ENCODE measurements around the gene HABP2.

Gene HABP2

DNA sequence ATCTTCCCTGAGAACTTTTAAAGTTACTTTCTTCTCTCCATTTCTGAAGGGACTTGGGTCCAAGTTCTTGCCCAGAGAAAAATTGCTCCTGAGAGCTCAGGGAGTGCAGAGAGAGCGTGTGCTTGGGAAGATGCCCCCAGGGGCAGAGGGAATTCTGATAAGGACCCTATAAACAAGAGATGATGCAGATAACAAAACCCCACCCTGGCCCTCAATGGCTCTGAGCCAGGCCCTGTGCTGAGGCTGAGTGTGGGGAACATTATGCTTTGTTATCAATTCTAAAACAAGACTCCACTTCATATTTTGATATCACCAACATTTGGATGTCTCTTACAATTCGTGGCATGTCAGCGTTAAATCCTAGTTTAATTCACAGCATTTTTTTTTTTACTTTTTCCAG lies 34.4 kb upstream of the HABP2 start:
- H3K9ac ChIP-seq (ENCODE audit: low read length in 5 of 5): no peak overlapping the region
- no peak overlapping the region for H3K4me3 ChIP-seq (ENCODE audit: low read depth in 1 of 5, low read length in 5 of 5)
- no peaks in the 10 kb centered on the region for H3K9me3 ChIP-seq (ENCODE audit: control insufficient read depth in 5 of 5, low read length in 5 of 5)
- H3K27ac ChIP-seq (ENCODE audit: low read depth, low read length): no peak overlapping the region
- peaks cover 0 to 13% (median 10%) of the 10 kb centered on the region in 5 donors for H3K4me1 ChIP-seq (ENCODE audit: control insufficient read depth in 5 of 5, insufficient read depth in 5 of 5, low read length in 5 of 5)
- H3K36me3 ChIP-seq (ENCODE audit: control insufficient read depth in 5 of 5, insufficient read depth in 5 of 5, low read length in 5 of 5): no peaks in the 10 kb centered on the region
- H3K27me3 ChIP-seq (ENCODE audit: control insufficient read depth in 5 of 5, insufficient read depth in 4 of 5, low read length in 5 of 5): no peaks in the 10 kb centered on the region

- no peak overlapping the region for H3K27ac ChIP-seq (ENCODE audit: low read depth, low read length)
- no peaks in the 10 kb centered on the region for H3K27me3 ChIP-seq (ENCODE audit: control insufficient read depth in 5 of 5, insufficient read depth in 4 of 5, low read length in 5 of 5)
- H3K9me3 ChIP-seq (ENCODE audit: control insufficient read depth in 5 of 5, low read length in 5 of 5): no peaks in the 10 kb centered on the region
- no peak overlapping the region for H3K4me3 ChIP-seq (ENCODE audit: low read depth in 1 of 5, low read length in 5 of 5)
- H3K4me1 ChIP-seq (ENCODE audit: control insufficient read depth in 5 of 5, insufficient read depth in 5 of 5, low read length in 5 of 5): peaks cover 0 to 15% (median 11%) of the 10 kb centered on the region in 5 donors
- no peaks in the 10 kb centered on the region for H3K36me3 ChIP-seq (ENCODE audit: control insufficient read depth in 5 of 5, insufficient read depth in 5 of 5, low read length in 5 of 5)
- H3K9ac ChIP-seq (ENCODE audit: low read length in 5 of 5): no peak overlapping the region
These were observed 33.8 kb upstream of the HABP2 start for GRCh38 chr10:113518816-113519591.

- H3K4me3 ChIP-seq (ENCODE audit: low read depth in 1 of 5, low read length in 5 of 5): no peak overlapping the region
- no peak overlapping the region for H3K9ac ChIP-seq (ENCODE audit: low read length in 5 of 5)
- H3K27ac ChIP-seq (ENCODE audit: low read depth, low read length): no peak overlapping the region
- no peaks in the 10 kb centered on the region for H3K36me3 ChIP-seq (ENCODE audit: control insufficient read depth in 5 of 5, insufficient read depth in 5 of 5, low read length in 5 of 5)
- peaks cover 0 to 15% (median 12%) of the 10 kb centered on the region in 5 donors for H3K4me1 ChIP-seq (ENCODE audit: control insufficient read depth in 5 of 5, insufficient read depth in 5 of 5, low read length in 5 of 5)
- no peaks in the 10 kb centered on the region for H3K27me3 ChIP-seq (ENCODE audit: control insufficient read depth in 5 of 5, insufficient read depth in 4 of 5, low read length in 5 of 5)
- no peaks in the 10 kb centered on the region for H3K9me3 ChIP-seq (ENCODE audit: control insufficient read depth in 5 of 5, low read length in 5 of 5)
These were observed 33.2 kb upstream of the HABP2 start for GRCh38 chr10:113519681-113520115.

DNA sequence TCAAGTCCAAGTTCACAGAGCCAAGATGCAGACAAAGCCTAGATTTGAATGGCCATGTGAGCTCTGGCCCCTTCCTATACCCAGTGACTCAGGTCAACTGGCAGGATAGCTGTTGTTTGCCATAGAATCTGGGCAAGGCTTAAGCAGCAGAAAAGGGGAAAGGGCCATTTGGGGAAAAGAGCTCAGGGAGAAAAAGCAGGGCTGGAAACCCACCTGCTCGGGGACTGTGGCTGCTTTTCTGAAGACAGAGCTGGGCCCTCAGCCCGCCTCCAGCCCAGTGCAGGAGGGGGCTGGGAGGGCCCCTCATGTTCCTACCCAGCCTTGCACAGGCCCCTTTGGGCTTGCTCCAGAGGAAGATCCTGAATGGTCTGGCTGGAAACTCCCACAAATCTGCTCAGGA lies 32.6 kb upstream of the HABP2 start:
- Histone ChIP-seq H3K36me3 (ENCODE audit: control insufficient read depth in 5 of 5, insufficient read depth in 5 of 5, low read length in 5 of 5) (no peaks in the 10 kb centered on the region), H3K27me3 (ENCODE audit: control insufficient read depth in 5 of 5, insufficient read depth in 4 of 5, low read length in 5 of 5) (no peaks in the 10 kb centered on the region), H3K27ac (ENCODE audit: low read depth, low read length) (no peak overlapping the region), H3K9me3 (ENCODE audit: control insufficient read depth in 5 of 5, low read length in 5 of 5) (no peaks in the 10 kb centered on the region), H3K4me3 (ENCODE audit: low read depth in 1 of 5, low read length in 5 of 5) (no peak overlapping the region), H3K4me1 (ENCODE audit: control insufficient read depth in 5 of 5, insufficient read depth in 5 of 5, low read length in 5 of 5) (peaks cover 0 to 15% (median 12%) of the 10 kb centered on the region in 5 donors), H3K9ac (ENCODE audit: low read length in 5 of 5) (no peak overlapping the region)

GRCh38 chr10:113520690-113521474 lies 32.0 kb upstream of the HABP2 start:
- Histone ChIP-seq H3K27ac (ENCODE audit: low read depth, low read length) (no peak overlapping the region), H3K36me3 (ENCODE audit: control insufficient read depth in 5 of 5, insufficient read depth in 5 of 5, low read length in 5 of 5) (no peaks in the 10 kb centered on the region), H3K9me3 (ENCODE audit: control insufficient read depth in 5 of 5, low read length in 5 of 5) (no peaks in the 10 kb centered on the region), H3K9ac (ENCODE audit: low read length in 5 of 5) (no peak overlapping the region), H3K27me3 (ENCODE audit: control insufficient read depth in 5 of 5, insufficient read depth in 4 of 5, low read length in 5 of 5) (no peaks in the 10 kb centered on the region), H3K4me3 (ENCODE audit: low read depth in 1 of 5, low read length in 5 of 5) (no peak overlapping the region), H3K4me1 (ENCODE audit: control insufficient read depth in 5 of 5, insufficient read depth in 5 of 5, low read length in 5 of 5) (peaks cover 0 to 15% (median 12%) of the 10 kb centered on the region in 5 donors)

DNA sequence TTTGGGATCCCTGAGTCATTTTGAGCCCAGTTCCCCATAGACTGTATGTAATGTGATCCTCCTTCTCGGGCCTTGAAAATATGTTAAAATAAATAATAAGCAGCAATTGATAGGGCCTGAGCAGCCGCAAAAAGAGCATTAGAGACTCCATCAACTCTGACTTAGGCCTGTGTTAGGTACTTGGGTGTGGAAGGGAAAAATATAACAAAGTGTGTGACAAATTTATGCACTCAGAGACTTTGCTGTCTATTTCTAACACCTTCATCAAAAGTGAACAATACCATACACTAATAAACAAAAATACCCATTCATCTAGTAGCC lies 31.4 kb upstream of the HABP2 start:
- H3K36me3 ChIP-seq (ENCODE audit: control insufficient read depth in 5 of 5, insufficient read depth in 5 of 5, low read length in 5 of 5): no peaks in the 10 kb centered on the region
- H3K4me1 ChIP-seq (ENCODE audit: control insufficient read depth in 5 of 5, insufficient read depth in 5 of 5, low read length in 5 of 5): peaks cover 0 to 15% (median 12%) of the 10 kb centered on the region in 5 donors
- H3K9me3 ChIP-seq (ENCODE audit: control insufficient read depth in 5 of 5, low read length in 5 of 5): no peaks in the 10 kb centered on the region
- no peak overlapping the region for H3K4me3 ChIP-seq (ENCODE audit: low read depth in 1 of 5, low read length in 5 of 5)
- H3K27ac ChIP-seq (ENCODE audit: low read depth, low read length): no peak overlapping the region
- H3K9ac ChIP-seq (ENCODE audit: low read length in 5 of 5): no peak overlapping the region
- H3K27me3 ChIP-seq (ENCODE audit: control insufficient read depth in 5 of 5, insufficient read depth in 4 of 5, low read length in 5 of 5): no peaks in the 10 kb centered on the region

- H3K9ac ChIP-seq (ENCODE audit: low read length in 5 of 5): no peak overlapping the region
- no peaks in the 10 kb centered on the region for H3K27me3 ChIP-seq (ENCODE audit: control insufficient read depth in 5 of 5, insufficient read depth in 4 of 5, low read length in 5 of 5)
- peaks cover 0 to 21% (median 17%) of the 10 kb centered on the region in 5 donors for H3K4me1 ChIP-seq (ENCODE audit: control insufficient read depth in 5 of 5, insufficient read depth in 5 of 5, low read length in 5 of 5)
- H3K4me3 ChIP-seq (ENCODE audit: low read depth in 1 of 5, low read length in 5 of 5): no peak overlapping the region
- H3K9me3 ChIP-seq (ENCODE audit: control insufficient read depth in 5 of 5, low read length in 5 of 5): no peaks in the 10 kb centered on the region
- H3K27ac ChIP-seq (ENCODE audit: low read depth, low read length): no peak overlapping the region
- no peaks in the 10 kb centered on the region for H3K36me3 ChIP-seq (ENCODE audit: control insufficient read depth in 5 of 5, insufficient read depth in 5 of 5, low read length in 5 of 5)
These were observed 30.4 kb upstream of the HABP2 start for GRCh38 chr10:113522460-113522859.

DNA sequence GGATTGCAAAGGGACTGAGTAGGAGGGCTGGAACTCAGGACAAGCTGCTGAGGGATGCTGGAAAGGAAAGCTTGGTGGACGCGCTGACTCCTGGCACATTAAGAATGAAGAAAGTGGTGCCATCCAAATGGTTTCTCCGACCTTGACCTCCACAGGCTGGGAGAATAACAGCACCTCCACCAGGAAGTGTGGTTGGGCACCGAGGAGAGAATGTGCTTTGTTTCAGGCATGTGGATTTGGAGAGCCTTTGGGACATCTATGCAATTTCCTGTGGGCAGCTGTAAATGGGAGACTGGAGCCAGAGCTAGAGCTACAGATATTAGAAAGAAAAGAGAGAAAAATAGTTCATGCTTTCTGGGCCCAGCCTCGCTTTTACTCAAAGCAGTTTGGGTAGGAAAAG lies 29.8 kb upstream of the HABP2 start:
- Histone ChIP-seq H3K9me3 (ENCODE audit: control insufficient read depth in 5 of 5, low read length in 5 of 5) (no peaks in the 10 kb centered on the region), H3K27me3 (ENCODE audit: control insufficient read depth in 5 of 5, insufficient read depth in 4 of 5, low read length in 5 of 5) (no peaks in the 10 kb centered on the region), H3K36me3 (ENCODE audit: control insufficient read depth in 5 of 5, insufficient read depth in 5 of 5, low read length in 5 of 5) (no peaks in the 10 kb centered on the region), H3K27ac (ENCODE audit: low read depth, low read length) (no peak overlapping the region), H3K9ac (ENCODE audit: low read length in 5 of 5) (no peak overlapping the region), H3K4me1 (ENCODE audit: control insufficient read depth in 5 of 5, insufficient read depth in 5 of 5, low read length in 5 of 5) (peaks cover 0 to 22% (median 19%) of the 10 kb centered on the region in 5 donors), H3K4me3 (ENCODE audit: low read depth in 1 of 5, low read length in 5 of 5) (no peak overlapping the region)

- Histone ChIP-seq H3K27ac (ENCODE audit: low read depth, low read length) (no peak overlapping the region), H3K36me3 (ENCODE audit: control insufficient read depth in 5 of 5, insufficient read depth in 5 of 5, low read length in 5 of 5) (no peaks in the 10 kb centered on the region), H3K9ac (ENCODE audit: low read length in 5 of 5) (no peak overlapping the region), H3K9me3 (ENCODE audit: control insufficient read depth in 5 of 5, low read length in 5 of 5) (no peaks in the 10 kb centered on the region), H3K4me3 (ENCODE audit: low read depth in 1 of 5, low read length in 5 of 5) (no peak overlapping the region), H3K27me3 (ENCODE audit: control insufficient read depth in 5 of 5, insufficient read depth in 4 of 5, low read length in 5 of 5) (no peaks in the 10 kb centered on the region), H3K4me1 (ENCODE audit: control insufficient read depth in 5 of 5, insufficient read depth in 5 of 5, low read length in 5 of 5) (peaks cover 0 to 22% (median 19%) of the 10 kb centered on the region in 5 donors)
These were observed 29.2 kb upstream of the HABP2 start for GRCh38 chr10:113523628-113524027.

GRCh38 chr10:113524120-113524519 lies 28.7 kb upstream of the HABP2 start:
- Histone ChIP-seq H3K36me3 (ENCODE audit: control insufficient read depth in 5 of 5, insufficient read depth in 5 of 5, low read length in 5 of 5) (no peaks in the 10 kb centered on the region), H3K4me1 (ENCODE audit: control insufficient read depth in 5 of 5, insufficient read depth in 5 of 5, low read length in 5 of 5) (peaks cover 0 to 22% (median 19%) of the 10 kb centered on the region in 5 donors), H3K27ac (ENCODE audit: low read depth, low read length) (no peak overlapping the region), H3K9ac (ENCODE audit: low read length in 5 of 5) (no peak overlapping the region), H3K4me3 (ENCODE audit: low read depth in 1 of 5, low read length in 5 of 5) (no peak overlapping the region), H3K9me3 (ENCODE audit: control insufficient read depth in 5 of 5, low read length in 5 of 5) (no peaks in the 10 kb centered on the region), H3K27me3 (ENCODE audit: control insufficient read depth in 5 of 5, insufficient read depth in 4 of 5, low read length in 5 of 5) (no peaks in the 10 kb centered on the region)
